ENCODE measurements around the gene TBC1D12.

DNA sequence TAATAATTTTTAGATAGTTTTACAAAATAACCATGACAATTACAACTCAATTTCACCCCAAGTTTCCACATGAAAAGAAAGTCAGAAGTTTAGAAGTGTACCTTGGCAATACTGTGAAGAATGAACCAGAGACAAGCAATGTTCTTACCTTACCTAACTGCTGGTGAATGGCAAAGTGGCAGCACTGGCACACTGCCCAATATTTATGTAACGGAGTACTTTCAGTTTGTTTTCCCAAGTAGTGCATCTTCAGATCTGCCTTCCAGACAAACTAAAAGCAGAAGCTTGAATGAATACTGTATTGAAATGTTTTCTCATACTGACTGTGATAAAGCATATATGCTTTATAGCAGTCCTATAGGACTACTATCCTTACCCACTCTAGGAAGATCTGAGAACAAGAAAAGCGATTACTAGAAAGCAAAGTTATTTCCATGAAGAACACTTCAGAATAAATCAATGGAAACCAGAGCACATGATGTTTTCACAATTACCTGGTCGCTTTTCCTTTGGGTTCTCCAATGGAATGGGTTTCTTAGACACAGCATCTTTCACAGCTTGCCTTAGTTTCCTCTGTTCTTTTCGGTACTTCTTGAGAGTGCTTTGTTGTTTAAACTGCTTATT is 41.1 kb upstream of the TBC1D12 start:
- no peak for TF ChIP-seq POLR2A (IDR thresholded peaks at IDR 0.05; ENCODE audit: low read length)
- no peak for TF ChIP-seq GATA1 (IDR thresholded peaks at IDR 0.05; ENCODE audit: low read depth, low read length)
